IgD-negative memory B cell (primary cell): ENCODE data around the gene SCGB1D4. TPM values are rescaled to one million over a fixed set of nuclear protein-coding genes. Genes with fewer than 3 reads are reported as not detected.
A peak's percentile ranks its signal among the peaks of the same experiment; 100 is the strongest.
"Not testable (repeated sequence)": the region's sequence is repeated elsewhere in the genome, so short reads cannot be mapped to it uniquely, and the experiment has no call there.

Experiments
- H3K27ac Mint-ChIP-seq, 3 donors: one replicate each; pipeline ENCODE4 v1.8.0; 2020 to 2022; ENCODE audit warnings: mild to moderate bottlenecking in 3 of 3, mixed read lengths in 3 of 3, moderate library complexity in 1 of 3
- H3K27me3 Mint-ChIP-seq: one replicate; pipeline ENCODE4 v1.8.0; 2021; ENCODE audit warnings: mixed read lengths
- H3K36me3 Mint-ChIP-seq: one replicate; pipeline ENCODE4 v1.8.0; 2020; ENCODE audit warnings: mild to moderate bottlenecking, mixed read lengths
- H3K4me1 Mint-ChIP-seq, 3 donors: one replicate each; pipeline ENCODE4 v1.8.0; 2020 to 2022; ENCODE audit warnings: mixed read lengths in 3 of 3, mild to moderate bottlenecking in 1 of 3
- H3K4me3 Mint-ChIP-seq, 4 donors: one replicate each; pipeline ENCODE4 v1.8.0; 2020 to 2022; ENCODE audit warnings: mild to moderate bottlenecking in 4 of 4, mixed read lengths in 4 of 4, moderate library complexity in 3 of 4
- H3K9me3 Mint-ChIP-seq, 3 donors: one replicate each; pipeline ENCODE4 v1.8.0; 2020 to 2021; ENCODE audit warnings: mixed read lengths in 3 of 3, mild to moderate bottlenecking in 1 of 3
- polyA plus RNA-seq: library from polyadenylated mRNA; unstranded; fragments of 300-500 nt; fragmentation: Illumina TruSeq; gene quantifications from one replicate; pipeline ENCODE4 v1.2.3, GENCODE V29; 2021

The SCGB1D4 gene, protein sequence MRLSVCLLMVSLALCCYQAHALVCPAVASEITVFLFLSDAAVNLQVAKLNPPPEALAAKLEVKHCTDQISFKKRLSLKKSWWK
- polyA plus RNA-seq = not detected

- Mint-ChIP-seq H3K4me3 (no peak within 1 kb of the TSS), H3K27ac (no peak within 1 kb of the TSS), H3K9me3 (no peaks in the 10 kb centered on the region), H3K27me3 (peaks cover 18% of the 10 kb centered on the region), H3K36me3 (no peaks in the 10 kb centered on the region), H3K4me1 (no peaks in the 10 kb centered on the region)
Observed at GRCh38 chr11:62298975-62299374, at the start of gene SCGB1D4. Gene SCGB1D4, minus strand, starts transcription at chr11:62299075. Its CDS starts 65 bp downstream, at chr11:62299010.

DNA sequence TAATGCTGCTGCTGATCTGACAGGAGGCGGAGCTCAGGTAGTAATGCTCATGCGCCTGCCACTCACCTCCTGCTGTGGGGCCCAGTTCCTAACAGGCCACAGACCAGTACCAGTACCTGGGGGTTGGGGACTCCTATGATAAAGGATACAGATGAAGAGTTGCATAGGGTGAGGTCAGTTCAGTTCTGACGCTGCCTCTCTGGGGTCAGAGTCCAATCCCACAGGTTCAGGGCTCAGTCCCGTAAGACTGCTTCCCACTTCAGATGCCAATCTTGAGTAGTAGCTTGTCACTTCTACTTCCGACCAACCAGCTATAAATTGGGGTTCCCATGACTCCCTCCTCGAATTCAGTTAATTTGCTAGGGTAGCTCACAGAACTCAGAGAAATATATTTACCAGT lies 47.0 kb upstream of the SCGB1D4 start:
- Mint-ChIP-seq H3K27ac (no peak overlapping the region), H3K36me3 (no peaks in the 10 kb centered on the region), H3K27me3 (no peaks in the 10 kb centered on the region), H3K4me3 (no peak overlapping the region), H3K4me1 (peaks cover 1 to 5% (median 4%) of the 10 kb centered on the region in 3 donors), H3K9me3 (no peaks in the 10 kb centered on the region)

DNA sequence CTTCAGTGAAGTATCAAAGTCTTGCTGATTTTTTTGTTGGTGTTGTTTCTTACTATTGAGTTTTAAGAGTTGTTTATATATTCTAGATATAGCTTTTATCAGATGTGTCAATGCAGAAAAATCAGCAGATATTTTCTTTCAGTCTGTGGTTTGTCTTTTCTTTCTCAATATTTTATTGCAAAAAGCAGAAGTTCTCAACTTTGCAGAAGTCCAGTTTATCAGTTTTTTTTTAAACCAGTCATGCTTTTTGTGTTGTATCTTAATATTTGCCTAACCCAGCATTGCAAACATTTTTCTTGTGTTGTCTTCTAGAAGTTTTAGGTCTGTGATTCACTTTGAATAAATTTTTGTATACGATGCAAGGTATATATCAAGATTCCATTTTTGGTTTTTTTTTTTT lies 45.3 kb upstream of the SCGB1D4 start:
- no peaks in the 10 kb centered on the region for H3K9me3 Mint-ChIP-seq
- no peaks in the 10 kb centered on the region for H3K27me3 Mint-ChIP-seq

DNA sequence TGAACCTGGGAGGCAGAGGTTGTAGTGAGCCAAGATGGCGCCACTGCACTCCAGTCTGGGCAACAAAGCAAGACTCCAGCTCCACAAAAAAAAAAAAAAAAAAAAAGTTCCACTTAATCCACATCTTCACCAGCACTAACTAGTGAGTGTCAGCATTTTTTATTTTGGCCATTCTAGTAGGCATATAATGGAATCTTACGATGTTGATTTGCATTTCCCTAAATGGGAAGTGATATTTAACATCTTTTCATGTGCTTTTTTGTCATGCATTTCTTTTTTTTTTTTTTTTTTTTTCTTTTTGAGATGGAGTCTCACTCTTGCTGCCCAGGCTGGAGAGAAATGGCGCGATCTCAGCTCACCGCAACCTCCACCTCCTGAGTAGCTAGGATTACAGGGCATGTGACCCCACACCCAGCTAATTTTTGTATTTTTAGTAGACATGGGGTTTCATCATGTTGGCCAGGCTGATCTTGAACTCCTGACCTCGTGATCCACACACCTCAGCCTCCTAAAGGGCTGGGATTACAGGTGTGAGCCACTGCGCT lies 44.8 kb upstream of the SCGB1D4 start:
- H3K4me1 Mint-ChIP-seq, H3K9me3 Mint-ChIP-seq, H3K4me3 Mint-ChIP-seq, H3K27ac Mint-ChIP-seq, H3K36me3 Mint-ChIP-seq, H3K27me3 Mint-ChIP-seq: not testable (repeated sequence)

More for the DNA sequence above, 45.3 kb upstream of the SCGB1D4 start:
- H3K27ac Mint-ChIP-seq = no peak overlapping the region
- H3K36me3 Mint-ChIP-seq = no peaks in the 10 kb centered on the region
- no peak overlapping the region for H3K4me3 Mint-ChIP-seq
- peaks cover 4 to 5% (median 4%) of the 10 kb centered on the region in 3 donors for H3K4me1 Mint-ChIP-seq

DNA sequence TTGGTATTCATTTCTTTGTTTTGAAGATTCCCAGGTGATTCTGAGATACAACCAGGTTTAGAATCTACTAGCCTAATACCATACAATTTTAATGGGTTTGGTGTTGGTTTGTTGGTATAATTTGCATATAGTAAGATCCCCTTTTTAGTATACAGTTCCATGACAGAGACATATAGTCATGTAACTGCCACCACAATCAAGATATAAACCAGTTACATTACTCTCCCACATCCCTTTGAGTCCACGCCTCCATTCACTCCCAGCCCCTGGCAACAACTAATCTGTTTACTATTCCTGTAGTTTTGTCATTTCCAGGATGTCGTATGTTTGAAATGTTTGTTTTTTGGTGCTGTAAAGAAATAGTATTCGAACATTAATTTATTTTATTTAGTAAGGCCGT lies 42.7 kb upstream of the SCGB1D4 start:
- Mint-ChIP-seq H3K36me3 (peaks cover 2% of the 10 kb centered on the region), H3K9me3 (no peaks in the 10 kb centered on the region), H3K27ac (no peak overlapping the region), H3K4me3 (no peak overlapping the region), H3K27me3 (peaks cover 4% of the 10 kb centered on the region), H3K4me1 (peaks cover 8 to 13% (median 11%) of the 10 kb centered on the region in 3 donors)

GRCh38 chr11:62340269-62340901 lies 41.5 kb upstream of the SCGB1D4 start:
- Mint-ChIP-seq H3K27ac (no peak overlapping the region), H3K4me3 (peak overlapping the region in 1 of 4 donors; percentile 35), H3K4me1 (peaks cover 8 to 16% (median 11%) of the 10 kb centered on the region in 3 donors)

GRCh38 chr11:62338218-62338617 lies 39.3 kb upstream of the SCGB1D4 start:
- no peaks in the 10 kb centered on the region for H3K9me3 Mint-ChIP-seq
- H3K4me3 Mint-ChIP-seq = peak overlapping the region; percentile 83 to 96 (median 88)
- H3K27me3 Mint-ChIP-seq = peaks cover 6% of the 10 kb centered on the region
- H3K36me3 Mint-ChIP-seq = peaks cover 2% of the 10 kb centered on the region
- peaks cover 6 to 12% (median 8%) of the 10 kb centered on the region in 3 donors for H3K4me1 Mint-ChIP-seq
- peak overlapping the region in 1 of 3 donors; percentile 9 for H3K27ac Mint-ChIP-seq

More at GRCh38 chr11:62340269-62340901, 41.5 kb upstream of the SCGB1D4 start:
- peaks cover 6% of the 10 kb centered on the region for H3K27me3 Mint-ChIP-seq
- H3K9me3 Mint-ChIP-seq = no peaks in the 10 kb centered on the region
- peaks cover 2% of the 10 kb centered on the region for H3K36me3 Mint-ChIP-seq

DNA sequence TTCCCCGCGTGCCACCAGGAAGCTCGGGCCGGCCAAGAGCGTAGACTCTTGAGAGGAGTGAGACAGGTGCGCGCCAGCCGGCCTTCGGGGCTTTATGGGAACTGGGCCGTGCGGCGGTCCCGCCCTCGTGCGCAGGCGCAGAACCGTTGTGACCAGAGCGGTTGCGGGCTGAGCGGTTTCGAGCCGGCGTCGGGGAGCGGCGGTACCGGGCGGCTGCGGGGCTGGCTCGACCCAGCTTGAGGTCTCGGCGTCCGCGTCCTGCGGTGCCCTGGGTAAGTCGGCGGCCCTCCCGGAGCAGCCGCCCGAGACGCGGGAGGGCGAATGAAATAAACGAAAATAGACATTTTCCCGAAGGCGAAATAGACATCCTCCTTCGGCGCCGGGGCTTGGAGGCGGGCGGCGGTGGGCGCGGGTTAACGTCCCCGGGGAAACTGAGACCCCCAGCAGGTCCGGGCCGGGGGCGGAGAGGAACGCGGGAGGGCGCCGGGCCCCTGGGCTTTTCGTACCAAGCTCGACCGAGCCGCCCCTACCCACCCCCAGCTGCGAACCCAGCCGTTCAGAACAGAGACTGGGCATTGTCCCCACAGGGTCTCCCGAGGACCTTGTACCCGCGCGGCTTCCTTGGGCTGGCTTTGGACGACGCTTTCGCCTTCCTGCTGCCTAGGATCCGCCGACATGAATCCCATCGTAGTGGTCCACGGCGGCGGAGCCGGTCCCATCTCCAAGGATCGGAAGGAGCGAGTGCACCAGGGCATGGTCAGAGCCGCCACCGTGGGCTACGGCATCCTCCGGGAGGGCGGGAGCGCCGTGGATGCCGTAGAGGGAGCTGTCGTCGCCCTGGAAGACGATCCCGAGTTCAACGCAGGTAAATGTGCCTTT lies 38.7 kb upstream of the SCGB1D4 start, which contains the start of gene ASRGL1:
Gene ASRGL1 (plus strand): TSS at position 146 of the 879 bp plus-strand sequence. CDS start 530 bp downstream, at position 676.
- Mint-ChIP-seq H3K4me1 (peaks cover 6 to 12% (median 8%) of the 10 kb centered on the region in 3 donors), H3K27ac (peak within 1 kb of the TSS; percentile 16 to 83 (median 31)), H3K36me3 (peaks cover 2% of the 10 kb centered on the region)

DNA sequence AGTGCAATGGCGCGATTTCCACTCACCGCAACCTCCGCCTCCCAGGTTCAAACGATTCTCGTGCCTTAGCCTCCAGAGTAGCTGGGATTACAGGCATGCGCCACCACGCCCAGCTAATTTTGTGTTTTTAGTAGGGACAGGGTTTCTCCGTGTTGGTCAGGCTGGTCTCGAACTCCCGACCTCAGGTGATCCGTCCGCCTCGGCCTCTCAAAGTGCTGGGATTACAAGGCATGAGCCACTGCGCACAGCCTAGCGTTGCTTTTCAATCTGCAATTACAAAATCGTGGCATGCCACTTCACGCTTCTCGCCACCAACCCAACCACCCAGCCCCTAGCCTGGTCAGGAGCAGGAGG lies 38.1 kb upstream of the SCGB1D4 start:
- Mint-ChIP-seq H3K4me1 (peaks cover 6 to 12% (median 8%) of the 10 kb centered on the region in 3 donors), H3K27ac (peak overlapping the region; percentile 16 to 83 (median 31)), H3K4me3 (peak overlapping the region; percentile 83 to 96 (median 92))
- H3K27me3 Mint-ChIP-seq, H3K9me3 Mint-ChIP-seq, H3K36me3 Mint-ChIP-seq: not testable (repeated sequence)

More for the DNA sequence above, 38.7 kb upstream of the SCGB1D4 start, which contains the start of gene ASRGL1:
- Mint-ChIP-seq H3K4me3 (peak within 1 kb of the TSS; percentile 83 to 96 (median 92)), H3K27me3 (peaks cover 8% of the 10 kb centered on the region), H3K9me3 (no peaks in the 10 kb centered on the region)

- peaks cover 2% of the 10 kb centered on the region for H3K36me3 Mint-ChIP-seq
- H3K4me1 Mint-ChIP-seq = peaks cover 4 to 12% (median 6%) of the 10 kb centered on the region in 3 donors
- peaks cover 16% of the 10 kb centered on the region for H3K27me3 Mint-ChIP-seq
- no peak overlapping the region for H3K4me3 Mint-ChIP-seq
- no peaks in the 10 kb centered on the region for H3K9me3 Mint-ChIP-seq
- H3K27ac Mint-ChIP-seq = no peak overlapping the region
Observed at GRCh38 chr11:62333768-62334167, 34.9 kb upstream of the SCGB1D4 start.

GRCh38 chr11:62331264-62331663 lies 32.4 kb upstream of the SCGB1D4 start:
- not testable (repeated sequence) for H3K36me3 Mint-ChIP-seq, H3K4me1 Mint-ChIP-seq, H3K27ac Mint-ChIP-seq, H3K9me3 Mint-ChIP-seq
- H3K27me3 Mint-ChIP-seq = peaks cover 14% of the 10 kb centered on the region
- peak overlapping the region in 1 of 4 donors; percentile 1 for H3K4me3 Mint-ChIP-seq

DNA sequence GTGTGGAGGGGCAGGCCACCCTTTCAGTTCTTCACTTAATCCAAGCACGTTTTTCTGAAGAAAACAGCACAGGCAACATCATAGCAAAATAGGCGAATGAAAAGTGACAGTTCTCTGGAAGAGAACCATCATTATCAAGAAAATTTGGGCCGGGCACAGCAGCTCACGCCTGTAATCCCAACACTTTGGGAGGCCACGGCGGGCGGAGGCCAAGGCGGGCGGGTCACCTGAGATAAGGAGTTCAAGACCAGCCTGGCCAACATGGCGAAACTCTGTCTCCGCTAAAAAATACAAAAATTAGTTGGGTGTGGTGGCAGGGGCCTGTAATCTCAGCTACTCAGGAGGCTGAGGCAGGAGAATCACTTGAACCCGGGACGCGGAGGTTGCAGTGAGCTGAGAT lies 28.7 kb upstream of the SCGB1D4 start:
- H3K4me1 Mint-ChIP-seq, H3K9me3 Mint-ChIP-seq, H3K4me3 Mint-ChIP-seq, H3K27ac Mint-ChIP-seq, H3K36me3 Mint-ChIP-seq: not testable (repeated sequence)
- H3K27me3 Mint-ChIP-seq = peaks cover 15% of the 10 kb centered on the region

DNA sequence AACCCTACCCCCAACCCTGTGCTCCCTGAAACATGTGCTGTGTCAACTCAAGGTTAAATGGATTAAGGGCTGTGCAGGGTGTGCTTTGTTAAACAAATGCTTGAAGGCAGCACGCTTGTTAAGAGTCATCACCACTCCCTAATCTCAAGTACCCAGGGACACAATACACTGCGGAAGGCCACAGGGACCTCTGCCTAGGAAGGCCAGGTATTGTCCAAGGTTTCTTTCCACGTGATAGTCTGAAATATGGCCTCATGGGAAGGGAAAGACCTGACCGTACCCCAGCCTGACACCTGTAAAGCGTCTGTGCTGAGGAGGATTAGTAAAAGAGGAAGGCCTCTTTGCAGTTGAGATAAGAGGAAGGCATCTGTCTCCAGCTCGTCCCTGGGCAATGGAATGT lies 27.8 kb upstream of the SCGB1D4 start:
- not testable (repeated sequence) for H3K9me3 Mint-ChIP-seq, H3K36me3 Mint-ChIP-seq, H3K4me3 Mint-ChIP-seq, H3K27ac Mint-ChIP-seq, H3K4me1 Mint-ChIP-seq
- peaks cover 16% of the 10 kb centered on the region for H3K27me3 Mint-ChIP-seq

- H3K27ac Mint-ChIP-seq, H3K9me3 Mint-ChIP-seq, H3K4me1 Mint-ChIP-seq, H3K36me3 Mint-ChIP-seq, H3K4me3 Mint-ChIP-seq: not testable (repeated sequence)
- H3K27me3 Mint-ChIP-seq = peaks cover 16% of the 10 kb centered on the region
Observed at GRCh38 chr11:62325781-62326180, 26.9 kb upstream of the SCGB1D4 start.
